Measurements from ENCODE around the gene WDR48. TPM values are rescaled to one million over a fixed set of nuclear protein-coding genes. Genes with fewer than 3 reads are reported as not detected.

The WDR48 gene
- total RNA-seq, 1 donor from 2014 or later: 38.6 TPM

DNA sequence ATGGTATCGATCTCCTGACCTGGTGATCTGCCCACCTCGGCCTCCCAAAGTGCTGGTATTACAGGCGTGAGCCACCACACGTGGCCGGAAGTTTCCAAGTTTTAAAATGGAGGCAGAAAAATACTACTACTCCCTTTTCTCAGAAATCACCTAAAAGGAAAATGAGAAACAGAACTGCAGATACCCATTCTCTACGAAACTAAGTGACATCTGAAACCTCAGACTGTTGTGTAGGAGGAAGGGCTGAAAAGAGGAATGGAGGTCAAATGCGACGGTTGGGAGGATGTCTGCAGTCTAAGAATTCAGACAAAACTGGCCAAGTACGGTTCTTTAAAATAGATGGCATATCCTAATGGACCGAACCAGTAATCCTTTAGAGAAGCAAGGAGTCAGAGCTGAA, 24.1 kb downstream of the WDR48 start:
- Mint-ChIP-seq H3K27ac (no peak overlapping the region), H3K36me3 (ENCODE audit: low read depth) (peaks cover 67% of the 10 kb centered on the region), H3K4me3 (ENCODE audit: low read depth) (no peak overlapping the region), H3K9me3 (peaks cover 4% of the 10 kb centered on the region), H3K4me1 (ENCODE audit: low read depth) (peaks cover 10% of the 10 kb centered on the region), H3K27me3 (ENCODE audit: low read depth) (no peaks in the 10 kb centered on the region)
- DNase-seq (ENCODE audit: low spot score): no peak
- intact Hi-C loops (cut with micrococcal nuclease): no loop called here

DNA sequence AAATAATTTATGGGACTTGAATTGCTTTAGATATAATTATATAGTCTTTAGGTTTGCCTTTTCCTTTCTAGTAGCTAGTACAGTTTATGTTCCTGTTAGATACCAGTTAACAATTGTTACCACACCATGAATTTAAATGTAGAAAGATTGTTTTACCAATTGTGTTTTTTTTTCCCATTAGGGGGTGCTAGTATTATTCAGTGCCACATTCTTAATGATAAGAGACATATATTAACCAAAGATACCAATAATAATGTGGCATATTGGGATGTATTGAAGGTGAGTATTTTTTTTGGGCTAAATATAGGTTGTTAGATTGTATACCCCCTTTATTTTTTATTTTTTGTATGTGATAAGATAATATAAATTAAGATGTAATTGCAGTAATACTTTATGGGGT, 27.7 kb downstream of the WDR48 start:
- Mint-ChIP-seq H3K27ac (no peak overlapping the region), H3K4me1 (ENCODE audit: low read depth) (peaks cover 24% of the 10 kb centered on the region), H3K36me3 (ENCODE audit: low read depth) (peaks cover 63% of the 10 kb centered on the region), H3K4me3 (ENCODE audit: low read depth) (no peak overlapping the region), H3K27me3 (ENCODE audit: low read depth) (no peaks in the 10 kb centered on the region), H3K9me3 (peaks cover 4% of the 10 kb centered on the region)
- no peak for DNase-seq (ENCODE audit: low spot score)
- intact Hi-C loops (cut with micrococcal nuclease): no loop called here

- no peak overlapping the region for H3K4me3 Mint-ChIP-seq (ENCODE audit: low read depth)
- H3K4me1 Mint-ChIP-seq (ENCODE audit: low read depth): peaks cover 24% of the 10 kb centered on the region
- peaks cover 61% of the 10 kb centered on the region for H3K36me3 Mint-ChIP-seq (ENCODE audit: low read depth)
- no peaks in the 10 kb centered on the region for H3K27me3 Mint-ChIP-seq (ENCODE audit: low read depth)
- intact Hi-C loops (cut with micrococcal nuclease): no loop called here
- H3K27ac Mint-ChIP-seq: no peak overlapping the region
- peaks cover under 1% of the 10 kb centered on the region for H3K9me3 Mint-ChIP-seq
- no peak for DNase-seq (ENCODE audit: low spot score)
Measured at GRCh38 chr3:39080026-39080425, 28.2 kb downstream of the WDR48 start.

DNA sequence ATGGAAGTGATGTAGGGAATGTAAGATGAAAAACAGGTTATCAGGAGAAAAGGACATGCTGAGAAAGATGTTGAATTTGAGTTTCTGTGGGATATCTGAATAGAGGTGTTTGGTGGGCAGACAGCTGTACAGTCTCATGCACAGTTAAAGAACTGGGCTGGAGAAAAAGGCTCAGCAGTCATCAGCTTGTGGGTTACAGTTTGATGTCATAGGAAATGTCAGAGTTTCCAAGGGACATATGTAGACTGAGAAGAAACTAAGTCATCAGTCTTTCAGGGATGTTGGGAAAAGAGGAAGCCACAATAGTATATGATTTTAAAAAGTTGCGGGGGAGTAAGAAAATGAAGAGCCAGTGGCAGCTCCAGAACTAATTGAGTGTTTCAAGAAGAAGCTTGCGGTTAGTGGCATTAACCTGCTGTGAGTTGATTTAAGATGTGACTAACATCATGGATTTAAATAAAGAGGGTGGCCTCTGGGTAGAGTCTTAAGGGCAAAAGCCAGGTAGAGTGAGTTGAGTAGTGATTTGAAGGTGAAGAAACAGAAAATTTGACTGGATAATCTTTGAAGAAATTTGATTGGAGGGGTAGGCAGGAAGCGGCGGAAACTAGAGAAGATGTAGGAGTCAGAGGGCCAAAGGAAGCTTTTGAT, 31.0 kb downstream of the WDR48 start:
- DNase-seq (ENCODE audit: low spot score): no peak
- no peak overlapping the region for H3K4me3 Mint-ChIP-seq (ENCODE audit: low read depth)
- H3K4me1 Mint-ChIP-seq (ENCODE audit: low read depth): peaks cover 17% of the 10 kb centered on the region
- H3K9me3 Mint-ChIP-seq: no peaks in the 10 kb centered on the region
- intact Hi-C loops (cut with micrococcal nuclease): no loop called here
- peak overlapping the region; percentile 70 for H3K27ac Mint-ChIP-seq
- no peaks in the 10 kb centered on the region for H3K27me3 Mint-ChIP-seq (ENCODE audit: low read depth)
- H3K36me3 Mint-ChIP-seq (ENCODE audit: low read depth): peaks cover 48% of the 10 kb centered on the region

DNA sequence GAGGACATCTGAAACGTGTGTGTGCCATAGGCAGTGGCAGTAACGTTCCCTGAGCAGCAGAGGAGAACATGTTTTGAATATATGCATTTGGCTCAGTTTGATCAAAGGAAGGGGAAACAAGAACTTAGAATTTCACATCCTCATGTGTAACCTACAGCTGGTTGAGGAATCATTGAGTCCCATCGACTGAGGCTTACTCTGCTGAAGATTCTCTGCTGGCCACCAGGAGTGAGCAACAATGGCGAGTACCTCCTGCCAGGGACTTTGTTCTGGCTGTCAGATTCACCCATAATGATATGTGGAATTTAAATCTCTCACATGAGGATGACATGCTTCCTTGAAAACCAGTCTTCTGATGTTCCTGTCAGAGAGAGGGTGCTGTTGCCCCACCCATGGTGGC, 34.3 kb downstream of the WDR48 start:
- Mint-ChIP-seq H3K9me3 (no peaks in the 10 kb centered on the region), H3K27ac (no peak overlapping the region), H3K36me3 (ENCODE audit: low read depth) (peaks cover 56% of the 10 kb centered on the region), H3K4me3 (ENCODE audit: low read depth) (no peak overlapping the region), H3K27me3 (ENCODE audit: low read depth) (no peaks in the 10 kb centered on the region), H3K4me1 (ENCODE audit: low read depth) (peaks cover 15% of the 10 kb centered on the region)
- DNase-seq (ENCODE audit: low spot score): no peak
- intact Hi-C loops (cut with micrococcal nuclease): no loop called here

- no peaks in the 10 kb centered on the region for H3K4me1 Mint-ChIP-seq (ENCODE audit: low read depth)
- intact Hi-C loops (cut with micrococcal nuclease): no loop called here
- no peak overlapping the region for H3K4me3 Mint-ChIP-seq (ENCODE audit: low read depth)
- peaks cover 51% of the 10 kb centered on the region for H3K36me3 Mint-ChIP-seq (ENCODE audit: low read depth)
- no peak for DNase-seq (ENCODE audit: low spot score)
- no peaks in the 10 kb centered on the region for H3K27me3 Mint-ChIP-seq (ENCODE audit: low read depth)
- no peaks in the 10 kb centered on the region for H3K9me3 Mint-ChIP-seq
- H3K27ac Mint-ChIP-seq: no peak overlapping the region
Measured at GRCh38 chr3:39088456-39088855, 36.6 kb downstream of the WDR48 start.

DNA sequence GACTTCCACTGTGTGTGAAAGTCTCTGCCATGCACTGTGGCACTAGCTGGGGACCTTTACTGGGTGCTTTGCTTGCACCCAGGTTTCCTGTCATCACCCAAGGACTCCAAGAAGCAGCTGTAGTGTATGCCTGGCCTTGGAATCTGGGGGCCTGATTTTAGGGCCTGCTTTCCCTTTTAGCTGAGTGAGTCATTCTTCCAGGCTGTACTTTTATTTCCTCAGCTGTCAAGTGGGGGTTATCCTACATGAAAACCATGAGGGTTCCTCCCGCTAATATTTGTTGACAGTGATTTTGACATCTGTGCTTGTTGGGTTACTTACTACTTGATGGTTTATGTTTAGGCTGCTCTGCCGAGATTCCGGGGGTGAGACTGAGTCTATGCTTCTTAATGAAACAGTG, 37.1 kb downstream of the WDR48 start:
- DNase-seq (ENCODE audit: low spot score): no peak
- intact Hi-C loops (cut with micrococcal nuclease): no loop called here
- Mint-ChIP-seq H3K4me1 (ENCODE audit: low read depth) (no peaks in the 10 kb centered on the region), H3K9me3 (no peaks in the 10 kb centered on the region), H3K27ac (no peak overlapping the region), H3K4me3 (ENCODE audit: low read depth) (no peak overlapping the region), H3K36me3 (ENCODE audit: low read depth) (peaks cover 50% of the 10 kb centered on the region), H3K27me3 (ENCODE audit: low read depth) (no peaks in the 10 kb centered on the region)

DNA sequence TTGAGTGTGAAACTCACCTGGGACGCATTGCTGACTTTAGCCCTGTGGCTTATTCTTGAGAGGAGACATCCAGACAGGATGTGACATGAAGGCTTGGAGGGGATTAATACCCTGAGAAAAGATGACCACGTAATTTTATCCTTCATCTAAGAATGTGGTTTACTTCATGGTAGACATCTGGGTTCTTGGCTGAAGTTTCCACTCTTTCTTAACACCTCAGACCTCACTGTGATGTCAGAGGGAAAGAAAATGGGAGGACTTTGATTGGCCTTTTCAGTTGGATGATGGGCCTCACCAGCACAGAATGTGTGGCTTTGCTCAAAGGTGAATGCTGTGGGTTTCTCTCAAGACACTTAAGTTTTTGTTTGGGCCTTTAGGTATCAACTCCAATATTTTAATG, 39.1 kb downstream of the WDR48 start:
- H3K27ac Mint-ChIP-seq: no peak overlapping the region
- H3K4me3 Mint-ChIP-seq (ENCODE audit: low read depth): no peak overlapping the region
- no peaks in the 10 kb centered on the region for H3K4me1 Mint-ChIP-seq (ENCODE audit: low read depth)
- no peaks in the 10 kb centered on the region for H3K9me3 Mint-ChIP-seq
- intact Hi-C loops (cut with micrococcal nuclease): no loop called here
- no peaks in the 10 kb centered on the region for H3K27me3 Mint-ChIP-seq (ENCODE audit: low read depth)
- peaks cover 61% of the 10 kb centered on the region for H3K36me3 Mint-ChIP-seq (ENCODE audit: low read depth)
- no peak for DNase-seq (ENCODE audit: low spot score)

DNA sequence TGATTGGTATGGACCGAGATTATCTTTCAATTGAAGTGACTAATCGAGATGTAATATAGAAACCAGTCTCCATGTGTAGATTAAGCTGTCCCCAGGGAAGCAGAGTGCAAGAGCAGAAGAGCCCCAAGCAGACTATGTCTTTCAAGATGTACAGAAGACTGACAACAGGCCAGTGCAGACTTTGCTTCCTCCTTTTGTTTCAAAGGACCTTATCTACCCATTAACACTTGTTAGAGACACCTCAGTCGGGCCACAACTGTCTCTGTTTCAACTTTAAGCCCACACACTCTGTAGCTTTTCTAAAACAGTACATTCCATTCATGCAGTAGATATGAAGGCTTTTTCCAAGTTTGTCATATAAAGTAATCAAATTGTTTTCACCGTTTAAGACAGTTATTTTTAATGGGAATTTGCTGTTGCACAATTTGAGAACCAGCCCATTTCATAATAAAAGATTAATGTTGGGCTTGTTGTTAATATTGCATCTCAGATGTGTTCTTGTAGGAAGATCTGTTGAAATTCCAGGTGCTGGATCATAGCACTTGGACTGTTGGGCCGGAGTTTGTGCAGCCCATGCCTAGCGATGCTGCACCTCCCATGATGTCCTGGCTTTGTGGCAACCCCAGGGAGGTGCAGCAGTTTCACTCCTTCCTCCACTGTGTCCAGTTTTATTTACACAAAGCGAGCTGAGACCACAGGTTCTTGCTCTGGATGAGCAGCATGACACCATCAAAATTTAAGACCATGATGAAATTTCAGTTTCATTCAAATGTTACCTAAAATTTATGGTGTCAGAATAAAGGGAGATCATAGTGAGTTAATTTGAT, 43.2 kb downstream of the WDR48 start:
- Mint-ChIP-seq H3K27me3 (ENCODE audit: low read depth) (no peaks in the 10 kb centered on the region), H3K36me3 (ENCODE audit: low read depth) (peaks cover 48% of the 10 kb centered on the region), H3K27ac (peak overlapping the region; percentile 28), H3K4me3 (ENCODE audit: low read depth) (no peak overlapping the region), H3K4me1 (ENCODE audit: low read depth) (no peaks in the 10 kb centered on the region), H3K9me3 (no peaks in the 10 kb centered on the region)
- intact Hi-C loops (cut with micrococcal nuclease): no loop called here
- DNase-seq (ENCODE audit: low spot score): no peak

- no peak for DNase-seq (ENCODE audit: low spot score)
- no peak overlapping the region for H3K4me3 Mint-ChIP-seq (ENCODE audit: low read depth)
- no peak overlapping the region for H3K27ac Mint-ChIP-seq
- H3K4me1 Mint-ChIP-seq (ENCODE audit: low read depth): no peaks in the 10 kb centered on the region
- no peaks in the 10 kb centered on the region for H3K27me3 Mint-ChIP-seq (ENCODE audit: low read depth)
- H3K9me3 Mint-ChIP-seq: no peaks in the 10 kb centered on the region
- peaks cover 41% of the 10 kb centered on the region for H3K36me3 Mint-ChIP-seq (ENCODE audit: low read depth)
- intact Hi-C loops (cut with micrococcal nuclease): no loop called here
Measured at GRCh38 chr3:39095778-39096177, 44.0 kb downstream of the WDR48 start.

GRCh38 chr3:39096775-39097174, 45.0 kb downstream of the WDR48 start:
- no peak for DNase-seq (ENCODE audit: low spot score)
- intact Hi-C loops (cut with micrococcal nuclease): no loop called here
- peaks cover 3% of the 10 kb centered on the region for H3K4me1 Mint-ChIP-seq (ENCODE audit: low read depth)
- no peaks in the 10 kb centered on the region for H3K27me3 Mint-ChIP-seq (ENCODE audit: low read depth)
- no peak overlapping the region for H3K4me3 Mint-ChIP-seq (ENCODE audit: low read depth)
- H3K9me3 Mint-ChIP-seq: no peaks in the 10 kb centered on the region
- peaks cover 33% of the 10 kb centered on the region for H3K36me3 Mint-ChIP-seq (ENCODE audit: low read depth)
- no peak overlapping the region for H3K27ac Mint-ChIP-seq

- H3K27ac Mint-ChIP-seq: no peak overlapping the region
- peaks cover 26% of the 10 kb centered on the region for H3K36me3 Mint-ChIP-seq (ENCODE audit: low read depth)
- intact Hi-C loops (cut with micrococcal nuclease): no loop called here
- DNase-seq (ENCODE audit: low spot score): no peak
- H3K27me3 Mint-ChIP-seq (ENCODE audit: low read depth): no peaks in the 10 kb centered on the region
- H3K4me3 Mint-ChIP-seq (ENCODE audit: low read depth): no peak overlapping the region
- H3K9me3 Mint-ChIP-seq: no peaks in the 10 kb centered on the region
- H3K4me1 Mint-ChIP-seq (ENCODE audit: low read depth): peaks cover 3% of the 10 kb centered on the region
Measured at GRCh38 chr3:39097716-39098472, 46.1 kb downstream of the WDR48 start.

- intact Hi-C loops (cut with micrococcal nuclease): no loop called here
- DNase-seq (ENCODE audit: low spot score): no peak
- no peak overlapping the region for H3K4me3 Mint-ChIP-seq (ENCODE audit: low read depth)
- H3K4me1 Mint-ChIP-seq (ENCODE audit: low read depth): peaks cover 3% of the 10 kb centered on the region
- no peaks in the 10 kb centered on the region for H3K9me3 Mint-ChIP-seq
- peaks cover 26% of the 10 kb centered on the region for H3K36me3 Mint-ChIP-seq (ENCODE audit: low read depth)
- no peaks in the 10 kb centered on the region for H3K27me3 Mint-ChIP-seq (ENCODE audit: low read depth)
- no peak overlapping the region for H3K27ac Mint-ChIP-seq
Measured at GRCh38 chr3:39098473-39099000, 46.7 kb downstream of the WDR48 start.
